AG08396 (cell line): ENCODE results near the gene CLIC6.

ENCODE experiments used
- DNase-seq: peaks from one replicate; pipeline ENCODE4 v3.0.0; 2012; ENCODE audit warnings: low spot score, mixed read lengths

Gene CLIC6

GRCh38 chr21:34668803-34669148, at the start of gene CLIC6:
Gene CLIC6, plus strand, starts transcription at chr21:34668994. Its CDS starts 395 bp downstream, at chr21:34669389.
- DNase-seq = no peak

GRCh38 chr21:34619841-34620665, 48.7 kb upstream of the CLIC6 start:
- DNase-seq = no peak

- no peak for DNase-seq
Observed at GRCh38 chr21:34621434-34622350, 47.1 kb upstream of the CLIC6 start.

GRCh38 chr21:34623516-34623915, 45.3 kb upstream of the CLIC6 start:
- no peak for DNase-seq

GRCh38 chr21:34625030-34625593, 43.7 kb upstream of the CLIC6 start:
- DNase-seq = no peak

- DNase-seq = no peak
Observed at GRCh38 chr21:34626131-34626530, 42.7 kb upstream of the CLIC6 start.

- peak; percentile 68 for DNase-seq
Observed at GRCh38 chr21:34630536-34631143, 38.2 kb upstream of the CLIC6 start.

- DNase-seq = no peak
Observed at GRCh38 chr21:34632498-34632897, 36.3 kb upstream of the CLIC6 start.

GRCh38 chr21:34635307-34635706, 33.5 kb upstream of the CLIC6 start:
- DNase-seq = no peak

- DNase-seq = no peak
Observed at GRCh38 chr21:34636961-34637360, 31.8 kb upstream of the CLIC6 start.

GRCh38 chr21:34639250-34639649, 29.5 kb upstream of the CLIC6 start:
- no peak for DNase-seq

GRCh38 chr21:34639882-34640788, 28.7 kb upstream of the CLIC6 start:
- no peak for DNase-seq

GRCh38 chr21:34640858-34641257, 27.9 kb upstream of the CLIC6 start:
- DNase-seq = peak; percentile 71

GRCh38 chr21:34642211-34643075, 26.4 kb upstream of the CLIC6 start:
- DNase-seq = peak; percentile 15

GRCh38 chr21:34644825-34645224, 24.0 kb upstream of the CLIC6 start:
- DNase-seq = no peak

- DNase-seq = no peak
Observed at GRCh38 chr21:34647555-34647954, 21.2 kb upstream of the CLIC6 start.

GRCh38 chr21:34648739-34649297, 20.0 kb upstream of the CLIC6 start:
- DNase-seq = no peak

GRCh38 chr21:34649400-34649799, 19.4 kb upstream of the CLIC6 start:
- no peak for DNase-seq

- DNase-seq = no peak
Observed at GRCh38 chr21:34650861-34651431, 17.8 kb upstream of the CLIC6 start.

- DNase-seq = no peak
Observed at GRCh38 chr21:34651642-34652041, 17.2 kb upstream of the CLIC6 start.
